Measurements from ENCODE around the gene TRIM16. TPM values are rescaled to one million over a fixed set of nuclear protein-coding genes. Genes with fewer than 3 reads are reported as not detected.
A peak's percentile ranks its signal among the peaks of the same experiment; 100 is the strongest.
"Not testable (repeated sequence)": the region's sequence is repeated elsewhere in the genome, so short reads cannot be mapped to it uniquely, and the experiment has no call there.

TRIM16 gene
- total RNA-seq, 1 donor from 2014 or later: 66.3 TPM

- H3K4me3 ChIP-seq: peak overlapping the region; percentile 60 to 66
- TF ChIP-seq POLR2AphosphoS5 (IDR thresholded peaks at IDR 0.05; ENCODE audit: insufficient read depth in 1 of 2, low read depth in 1 of 2) (no peak), POLR2A (IDR thresholded peaks at IDR 0.05) (no peak), CTCF (IDR thresholded peaks at IDR 0.05) (no peak)
- H3K27ac ChIP-seq: peak overlapping the region; percentile 85
- peaks cover 27% of the 10 kb centered on the region for H3K4me1 ChIP-seq
- no peaks in the 10 kb centered on the region for H3K36me3 ChIP-seq
- H3K9me3 ChIP-seq: no peaks in the 10 kb centered on the region
- H3K27me3 ChIP-seq: no peaks in the 10 kb centered on the region
- intact Hi-C loops (cut with DNase I): no loop called here
- no peak for DNase-seq (ENCODE audit: extremely low spot score in 2 of 2)
These were observed 33.1 kb downstream of the TRIM16 start for GRCh38 chr17:15650741-15651582.

GRCh38 chr17:15649861-15650421 lies 34.2 kb downstream of the TRIM16 start:
- Histone ChIP-seq H3K4me1 (peaks cover 37% of the 10 kb centered on the region), H3K27me3 (no peaks in the 10 kb centered on the region), H3K27ac (peak overlapping the region; percentile 85), H3K36me3 (no peaks in the 10 kb centered on the region), H3K4me3 (peak overlapping the region; percentile 60 to 66), H3K9me3 (no peaks in the 10 kb centered on the region)
- no peak for DNase-seq (ENCODE audit: extremely low spot score in 2 of 2)
- peak in 1 of 2 donors; percentile 96 for TF ChIP-seq POLR2AphosphoS5 (IDR thresholded peaks at IDR 0.05; ENCODE audit: insufficient read depth in 1 of 2, low read depth in 1 of 2)
- TF ChIP-seq POLR2A (IDR thresholded peaks at IDR 0.05): no peak
- TF ChIP-seq CTCF (IDR thresholded peaks at IDR 0.05): no peak
- intact Hi-C loops (cut with DNase I): no loop called here

GRCh38 chr17:15648386-15648785 lies 35.7 kb downstream of the TRIM16 start:
- Histone ChIP-seq H3K27ac (peak overlapping the region; percentile 85), H3K4me1 (peaks cover 38% of the 10 kb centered on the region), H3K4me3 (peak overlapping the region in 1 of 2 donors; percentile 60)

GRCh38 chr17:15645942-15646312 lies 38.2 kb downstream of the TRIM16 start:
- Histone ChIP-seq H3K27ac (peak overlapping the region; percentile 81), H3K4me1 (peaks cover 33% of the 10 kb centered on the region)
- H3K9me3 ChIP-seq; DNase-seq (ENCODE audit: extremely low spot score in 2 of 2); H3K27me3 ChIP-seq; H3K4me3 ChIP-seq; intact Hi-C loops (cut with DNase I); H3K36me3 ChIP-seq: not testable (repeated sequence)

More at GRCh38 chr17:15648386-15648785, 35.7 kb downstream of the TRIM16 start:
- DNase-seq (ENCODE audit: extremely low spot score in 2 of 2): no peak
- no peaks in the 10 kb centered on the region for H3K36me3 ChIP-seq
- no peaks in the 10 kb centered on the region for H3K27me3 ChIP-seq
- TF ChIP-seq CTCF (IDR thresholded peaks at IDR 0.05): no peak
- no peak for TF ChIP-seq POLR2A (IDR thresholded peaks at IDR 0.05)
- TF ChIP-seq POLR2AphosphoS5 (IDR thresholded peaks at IDR 0.05; ENCODE audit: insufficient read depth in 1 of 2, low read depth in 1 of 2): no peak
- intact Hi-C loops (cut with DNase I): no loop called here
- no peaks in the 10 kb centered on the region for H3K9me3 ChIP-seq

GRCh38 chr17:15645099-15645941 lies 38.8 kb downstream of the TRIM16 start:
- H3K4me1 ChIP-seq: peaks cover 27% of the 10 kb centered on the region
- H3K9me3 ChIP-seq; H3K4me3 ChIP-seq; DNase-seq (ENCODE audit: extremely low spot score in 2 of 2); intact Hi-C loops (cut with DNase I); H3K36me3 ChIP-seq; H3K27me3 ChIP-seq: not testable (repeated sequence)
- H3K27ac ChIP-seq: peak overlapping the region; percentile 81

- H3K4me3 ChIP-seq; H3K27me3 ChIP-seq; H3K27ac ChIP-seq; intact Hi-C loops (cut with DNase I); H3K36me3 ChIP-seq; H3K9me3 ChIP-seq; DNase-seq (ENCODE audit: extremely low spot score in 2 of 2): not testable (repeated sequence)
- H3K4me1 ChIP-seq: peaks cover 12% of the 10 kb centered on the region
These were observed 41.4 kb downstream of the TRIM16 start for GRCh38 chr17:15642505-15643251.

- H3K4me3 ChIP-seq; H3K27ac ChIP-seq; DNase-seq (ENCODE audit: extremely low spot score in 2 of 2): not testable (repeated sequence)
These were observed 42.1 kb downstream of the TRIM16 start for GRCh38 chr17:15642014-15642413.

GRCh38 chr17:15630930-15631453 lies 53.1 kb downstream of the TRIM16 start:
- intact Hi-C loops (cut with DNase I); H3K36me3 ChIP-seq; H3K27me3 ChIP-seq; H3K27ac ChIP-seq; H3K4me3 ChIP-seq; H3K4me1 ChIP-seq; DNase-seq (ENCODE audit: extremely low spot score in 2 of 2); H3K9me3 ChIP-seq: not testable (repeated sequence)

More at GRCh38 chr17:15642014-15642413, 42.1 kb downstream of the TRIM16 start:
- H3K27me3 ChIP-seq; intact Hi-C loops (cut with DNase I); H3K36me3 ChIP-seq; H3K9me3 ChIP-seq: not testable (repeated sequence)
- H3K4me1 ChIP-seq: peaks cover 12% of the 10 kb centered on the region

Measured in vagina (tissue), 2 donors.